HepG2 (cell line): ENCODE results near the gene SIGMAR1. TPM values are rescaled to one million over a fixed set of nuclear protein-coding genes. Genes with fewer than 3 reads are reported as not detected.

ENCODE experiments used
- ATF1 ChIP-seq: IDR thresholded peaks from 2 replicates; pipeline ENCODE4 v1.6.1; 2016; ENCODE audit warnings: mild to moderate bottlenecking, control low read depth
- DR1 ChIP-seq: sonication (generic); formaldehyde crosslinking; IDR thresholded peaks from 2 replicates; pipeline ENCODE4 v1.8.0; 2021; ENCODE audit warnings: mild to moderate bottlenecking, missing genetic modification reagents, inconsistent platforms
- FOXO1 ChIP-seq: sonication (generic); formaldehyde crosslinking; IDR thresholded peaks from 2 replicates; pipeline ENCODE4 v1.4.0; 2020; ENCODE audit warnings: missing genetic modification reagents
- MAZ ChIP-seq, 2 experiments: sonication (generic) in 1 of 2; formaldehyde crosslinking in 1 of 2; IDR thresholded peaks; 2 replicates each; pipeline versions ENCODE4 v1.5.0 to v1.6.1; 2012 to 2020; ENCODE audit warnings: low read depth in 2 of 2, mild to moderate bottlenecking in 2 of 2, borderline replicate concordance in 1 of 2, improper control_type of control experiment in 1 of 2, low read length in 1 of 2, missing genetic modification reagents in 1 of 2, moderate library complexity in 1 of 2
- MED8 ChIP-seq: sonication (generic); formaldehyde crosslinking; IDR thresholded peaks from 2 replicates; pipeline ENCODE4 v1.8.1; 2023; ENCODE audit warnings: mild to moderate bottlenecking, missing genetic modification reagents; ENCODE audit not compliant: insufficient replicate concordance
- MIER3 ChIP-seq: IDR thresholded peaks from 2 replicates; pipeline ENCODE4 v1.6.1; 2016; ENCODE audit warnings: missing compliant biosample characterization, borderline replicate concordance
- PPARG ChIP-seq: conservative IDR thresholded peaks from 2 replicates; pipeline ENCODE4 v1.6.1; 2016; ENCODE audit warnings: missing biosample characterization, missing genetic modification reagents
- PRDM15 ChIP-seq: sonication (generic); formaldehyde crosslinking; IDR thresholded peaks from 2 replicates; pipeline ENCODE4 v1.4.0; 2020; ENCODE audit warnings: missing genetic modification reagents
- ZBTB21 ChIP-seq: sonication (generic); formaldehyde crosslinking; IDR thresholded peaks from 2 replicates; pipeline ENCODE4 v1.4.0; 2020; ENCODE audit warnings: missing genetic modification reagents
- ZNF234 ChIP-seq: sonication (generic); formaldehyde crosslinking; conservative IDR thresholded peaks from 2 replicates; pipeline ENCODE4 v1.5.1; 2020; ENCODE audit warnings: mild to moderate bottlenecking, missing genetic modification reagents
- ZNF256 ChIP-seq: sonication (generic); formaldehyde crosslinking; conservative IDR thresholded peaks from 2 replicates; pipeline ENCODE4 v1.4.0; 2020; ENCODE audit warnings: missing genetic modification reagents
- ZNF570 ChIP-seq: sonication (generic); formaldehyde crosslinking; IDR thresholded peaks from 2 replicates; pipeline ENCODE4 v1.4.0; 2020; ENCODE audit warnings: mild to moderate bottlenecking, missing genetic modification reagents, borderline replicate concordance
- ZNF747 ChIP-seq: sonication (generic); formaldehyde crosslinking; IDR thresholded peaks from 2 replicates; pipeline ENCODE4 v1.8.1; 2023; ENCODE audit warnings: missing genetic modification reagents, mild to moderate bottlenecking, borderline replicate concordance
- ZNF775 ChIP-seq: sonication (generic); formaldehyde crosslinking; IDR thresholded peaks from 2 replicates; pipeline ENCODE4 v1.4.0; 2020; ENCODE audit warnings: missing genetic modification reagents, mild to moderate bottlenecking, moderate library complexity, borderline replicate concordance
- polyA plus RNA-seq, 8 experiments: library from polyadenylated mRNA; depleted of rRNA in 3 of 8; stranded (reverse) in 7 of 8; unstranded in 1 of 8; fragments of >200 nt; fragmentation: Illumina TruSeq in 4 of 8; extraction: Trizol in 4 of 8; gene quantifications; 2 replicates each; pipeline versions ENCODE4 v1.2.1 to v1.2.3, GENCODE V29; 2011 to 2016; ENCODE audit warnings: low read depth in 4 of 8, missing spikeins in 1 of 8, mixed read lengths in 1 of 8; ENCODE audit not compliant: insufficient read depth in 1 of 8
- total RNA-seq, 5 experiments: library from RNA; depleted of rRNA; stranded (reverse); fragments of >200 nt; fragmentation: Illumina TruSeq; extraction: Trizol; gene quantifications; 2 replicates each; pipeline ENCODE4 v1.2.3, GENCODE V29; 2016; ENCODE audit warnings: low read depth in 1 of 5
- TF ChIP-seq, protein P1 (sequence below): sonication (generic); formaldehyde crosslinking; IDR thresholded peaks from 2 replicates; pipeline ENCODE4 v1.5.1; 2020; ENCODE audit warnings: missing genetic modification reagents, mild to moderate bottlenecking, borderline replicate concordance
- TF ChIP-seq, protein P2 (sequence below): sonication (generic); formaldehyde crosslinking; IDR thresholded peaks from 2 replicates; pipeline ENCODE4 v1.5.0; 2020; ENCODE audit warnings: missing genetic modification reagents
- TF ChIP-seq, protein P3 (sequence below): sonication (generic); formaldehyde crosslinking; IDR thresholded peaks from 2 replicates; pipeline ENCODE4 v1.5.1; 2020; ENCODE audit warnings: mild to moderate bottlenecking, missing genetic modification reagents, moderate library complexity

The SIGMAR1 gene
- total and polyA plus RNA-seq, 2 of the 13 experiments (the other 11 are each of a cell fraction or from before 2014, with no cell fraction given): 38.9 to 60.8 TPM

DNA sequence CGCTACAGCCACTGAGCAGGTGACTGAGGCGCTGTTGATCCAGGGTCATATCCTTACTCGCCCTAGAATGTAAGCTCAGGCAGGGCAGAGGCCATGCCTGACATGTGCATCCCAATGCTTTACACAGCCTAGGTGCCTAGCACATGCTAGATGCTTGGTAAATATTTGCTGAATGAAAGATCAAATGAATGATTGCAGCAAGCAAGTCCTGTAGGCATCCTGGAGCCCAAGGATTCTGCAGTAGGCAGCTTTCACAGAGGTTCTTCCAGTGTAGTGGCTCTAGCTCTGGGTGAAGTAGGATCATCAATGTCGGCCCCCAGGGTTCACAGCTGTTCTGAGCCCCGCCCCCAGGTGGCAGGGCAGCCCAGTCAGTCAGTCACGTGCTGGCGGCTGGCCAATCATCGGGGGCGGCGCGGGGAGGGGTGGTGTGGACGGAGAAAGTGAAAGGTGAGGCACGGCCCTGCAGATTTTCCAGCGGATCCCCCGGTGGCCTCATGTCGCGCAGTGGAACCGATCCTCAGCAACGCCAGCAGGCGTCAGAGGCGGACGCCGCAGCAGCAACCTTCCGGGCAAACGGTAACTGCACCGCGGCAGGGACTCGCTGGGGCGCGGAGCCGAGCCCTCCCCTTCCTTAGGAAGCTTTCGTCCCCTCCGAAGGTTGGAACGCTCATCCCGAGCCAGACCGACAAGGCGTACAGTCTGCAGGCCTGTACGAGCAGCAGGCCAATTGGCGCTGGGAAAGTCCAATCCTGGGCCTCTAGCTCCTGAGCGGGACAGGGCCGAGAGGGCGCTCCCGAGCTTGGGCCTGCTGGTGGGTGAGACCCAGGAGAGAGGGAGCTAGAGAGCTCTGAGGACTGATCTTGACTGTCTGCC is 8.9 kb upstream of the SIGMAR1 start, which contains the start of gene GALT (continued):
- TF ChIP-seq, protein P1, sequence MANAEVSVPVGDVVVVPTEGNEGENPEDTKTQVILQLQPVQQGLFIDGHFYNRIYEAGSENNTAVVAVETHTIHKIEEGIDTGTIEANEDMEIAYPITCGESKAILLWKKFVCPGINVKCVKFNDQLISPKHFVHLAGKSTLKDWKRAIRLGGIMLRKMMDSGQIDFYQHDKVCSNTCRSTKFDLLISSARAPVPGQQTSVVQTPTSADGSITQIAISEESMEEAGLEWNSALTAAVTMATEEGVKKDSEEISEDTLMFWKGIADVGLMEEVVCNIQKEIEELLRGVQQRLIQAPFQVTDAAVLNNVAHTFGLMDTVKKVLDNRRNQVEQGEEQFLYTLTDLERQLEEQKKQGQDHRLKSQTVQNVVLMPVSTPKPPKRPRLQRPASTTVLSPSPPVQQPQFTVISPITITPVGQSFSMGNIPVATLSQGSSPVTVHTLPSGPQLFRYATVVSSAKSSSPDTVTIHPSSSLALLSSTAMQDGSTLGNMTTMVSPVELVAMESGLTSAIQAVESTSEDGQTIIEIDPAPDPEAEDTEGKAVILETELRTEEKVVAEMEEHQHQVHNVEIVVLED (CRISPR knock-in tag): peak; percentile 40; the same call in 1 of the 2 replicates
- peak; percentile 84 for TF ChIP-seq MED8
- no peak; the same call in 1 of the 2 replicates for TF ChIP-seq ZBTB21
- TF ChIP-seq ZNF775 (CRISPR knock-in tag): no peak
- peak; percentile 53; the same call in 1 of the 2 replicates for TF ChIP-seq ZNF256
- peak; percentile 37; the same call in 1 of the 2 replicates for TF ChIP-seq DR1 (CRISPR knock-in tag)
- peak; percentile 68; the same call in 1 of the 2 replicates for TF ChIP-seq PRDM15
- TF ChIP-seq, protein P2, sequence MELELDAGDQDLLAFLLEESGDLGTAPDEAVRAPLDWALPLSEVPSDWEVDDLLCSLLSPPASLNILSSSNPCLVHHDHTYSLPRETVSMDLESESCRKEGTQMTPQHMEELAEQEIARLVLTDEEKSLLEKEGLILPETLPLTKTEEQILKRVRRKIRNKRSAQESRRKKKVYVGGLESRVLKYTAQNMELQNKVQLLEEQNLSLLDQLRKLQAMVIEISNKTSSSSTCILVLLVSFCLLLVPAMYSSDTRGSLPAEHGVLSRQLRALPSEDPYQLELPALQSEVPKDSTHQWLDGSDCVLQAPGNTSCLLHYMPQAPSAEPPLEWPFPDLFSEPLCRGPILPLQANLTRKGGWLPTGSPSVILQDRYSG (CRISPR knock-in tag): no peak
- TF ChIP-seq PPARG (CRISPR knock-in tag): peak; percentile 70
- TF ChIP-seq ZNF747 (CRISPR knock-in tag): 0 out of 2 replicates have a peak, but pooled peaks have one; percentile 9
- no peak; the same call in 1 of the 2 replicates for TF ChIP-seq MAZ (IDR thresholded peaks at IDR 0.05; ENCODE audit: borderline replicate concordance, low read depth, low read length)
- TF ChIP-seq MAZ (CRISPR knock-in tag; IDR thresholded peaks at IDR 0.05; ENCODE audit: low read depth): peak; percentile 61; the same call in 1 of the 2 replicates
- no peak; the same call in 1 of the 2 replicates for TF ChIP-seq FOXO1 (CRISPR knock-in tag)
- TF ChIP-seq ZNF570 (CRISPR knock-in tag): no peak
- no peak for TF ChIP-seq ATF1 (CRISPR knock-in tag)
- no peak for TF ChIP-seq MIER3
- no peak for TF ChIP-seq ZNF234 (CRISPR knock-in tag)
- TF ChIP-seq, protein P3, sequence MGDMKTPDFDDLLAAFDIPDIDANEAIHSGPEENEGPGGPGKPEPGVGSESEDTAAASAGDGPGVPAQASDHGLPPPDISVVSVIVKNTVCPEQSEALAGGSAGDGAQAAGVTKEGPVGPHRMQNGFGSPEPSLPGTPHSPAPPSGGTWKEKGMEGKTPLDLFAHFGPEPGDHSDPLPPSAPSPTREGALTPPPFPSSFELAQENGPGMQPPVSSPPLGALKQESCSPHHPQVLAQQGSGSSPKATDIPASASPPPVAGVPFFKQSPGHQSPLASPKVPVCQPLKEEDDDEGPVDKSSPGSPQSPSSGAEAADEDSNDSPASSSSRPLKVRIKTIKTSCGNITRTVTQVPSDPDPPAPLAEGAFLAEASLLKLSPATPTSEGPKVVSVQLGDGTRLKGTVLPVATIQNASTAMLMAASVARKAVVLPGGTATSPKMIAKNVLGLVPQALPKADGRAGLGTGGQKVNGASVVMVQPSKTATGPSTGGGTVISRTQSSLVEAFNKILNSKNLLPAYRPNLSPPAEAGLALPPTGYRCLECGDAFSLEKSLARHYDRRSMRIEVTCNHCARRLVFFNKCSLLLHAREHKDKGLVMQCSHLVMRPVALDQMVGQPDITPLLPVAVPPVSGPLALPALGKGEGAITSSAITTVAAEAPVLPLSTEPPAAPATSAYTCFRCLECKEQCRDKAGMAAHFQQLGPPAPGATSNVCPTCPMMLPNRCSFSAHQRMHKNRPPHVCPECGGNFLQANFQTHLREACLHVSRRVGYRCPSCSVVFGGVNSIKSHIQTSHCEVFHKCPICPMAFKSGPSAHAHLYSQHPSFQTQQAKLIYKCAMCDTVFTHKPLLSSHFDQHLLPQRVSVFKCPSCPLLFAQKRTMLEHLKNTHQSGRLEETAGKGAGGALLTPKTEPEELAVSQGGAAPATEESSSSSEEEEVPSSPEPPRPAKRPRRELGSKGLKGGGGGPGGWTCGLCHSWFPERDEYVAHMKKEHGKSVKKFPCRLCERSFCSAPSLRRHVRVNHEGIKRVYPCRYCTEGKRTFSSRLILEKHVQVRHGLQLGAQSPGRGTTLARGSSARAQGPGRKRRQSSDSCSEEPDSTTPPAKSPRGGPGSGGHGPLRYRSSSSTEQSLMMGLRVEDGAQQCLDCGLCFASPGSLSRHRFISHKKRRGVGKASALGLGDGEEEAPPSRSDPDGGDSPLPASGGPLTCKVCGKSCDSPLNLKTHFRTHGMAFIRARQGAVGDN (CRISPR knock-in tag): peak; percentile 96
